ENCODE data around the gene ASB3.

ASB3 gene

GRCh38 chr2:53636109-53636508 lies 150.6 kb downstream of the ASB3 start:
- TF ChIP-seq CTCF (IDR thresholded peaks at IDR 0.05; ENCODE audit: borderline replicate concordance, control extremely low read depth, extremely low read depth, insufficient read depth, missing control alignments) = no peak
- in situ Hi-C loops (cut with MboI; ENCODE audit: low sequenced_read_pairs, unreplicated experiment) = no loop called here
- DNase-seq (ENCODE audit: low spot score) = no peak

DNA sequence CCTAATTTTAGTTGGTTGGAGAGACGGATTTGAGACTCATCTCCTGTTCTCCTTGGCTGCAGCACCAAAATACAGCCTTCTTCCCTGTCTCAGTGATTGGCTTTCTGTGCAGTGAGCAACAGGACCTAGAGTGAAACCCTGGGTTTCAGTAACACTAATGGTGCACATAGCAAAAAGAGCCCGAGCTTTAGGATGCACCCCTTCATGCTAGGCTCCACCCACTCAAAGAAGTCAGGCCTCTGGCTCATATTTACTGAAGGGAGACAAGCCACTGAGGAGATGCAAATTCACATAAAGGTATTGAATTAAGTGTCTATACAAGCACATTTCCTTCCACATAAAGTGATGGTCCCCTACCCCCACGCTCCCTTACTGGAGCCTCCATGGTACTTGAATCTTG lies 151.1 kb downstream of the ASB3 start:
- no peak for DNase-seq (ENCODE audit: low spot score)
- in situ Hi-C loops (cut with MboI; ENCODE audit: low sequenced_read_pairs, unreplicated experiment) = no loop called here
- no peak for TF ChIP-seq CTCF (IDR thresholded peaks at IDR 0.05; ENCODE audit: borderline replicate concordance, control extremely low read depth, extremely low read depth, insufficient read depth, missing control alignments)

DNA sequence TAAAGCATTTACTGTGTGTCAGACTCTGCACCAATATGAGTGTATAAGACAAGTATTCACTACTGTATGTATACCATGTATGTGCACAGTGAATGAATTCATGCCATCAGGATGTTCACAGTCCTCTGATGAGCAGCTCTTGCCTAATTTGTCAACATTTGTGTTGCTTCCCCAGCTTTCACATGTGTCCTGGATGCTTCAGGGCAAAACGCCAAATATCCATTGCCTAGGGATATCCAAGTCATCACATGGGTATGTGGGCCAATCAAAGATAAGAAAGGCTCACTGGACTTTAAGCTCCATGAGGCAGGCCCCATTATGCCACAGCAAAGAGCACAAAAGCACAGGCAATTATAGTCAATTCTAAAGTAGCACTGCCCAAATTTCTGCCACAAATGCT lies 153.3 kb downstream of the ASB3 start:
- in situ Hi-C loops (cut with MboI; ENCODE audit: low sequenced_read_pairs, unreplicated experiment) = no loop called here
- DNase-seq (ENCODE audit: low spot score) = no peak
- TF ChIP-seq CTCF (IDR thresholded peaks at IDR 0.05; ENCODE audit: borderline replicate concordance, control extremely low read depth, extremely low read depth, insufficient read depth, missing control alignments) = no peak

DNA sequence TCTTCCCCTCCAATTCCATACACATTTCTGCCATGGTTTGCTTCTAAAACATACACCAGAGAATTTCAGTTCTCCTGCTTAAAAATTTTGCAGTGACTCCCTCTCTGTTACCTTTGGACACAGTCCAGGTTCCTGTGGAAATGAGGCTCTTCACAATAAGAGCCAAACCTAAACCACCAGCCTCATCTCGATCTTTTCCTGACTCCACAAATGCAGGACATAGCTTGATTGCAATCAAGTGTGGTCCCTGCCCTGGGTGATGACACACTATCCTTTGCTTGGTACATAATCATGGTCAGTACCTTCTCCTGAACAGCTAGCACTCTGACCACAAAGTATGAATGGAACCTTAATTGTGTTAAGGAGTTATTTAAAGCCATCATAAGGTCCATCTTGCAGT lies 154.0 kb downstream of the ASB3 start:
- DNase-seq (ENCODE audit: low spot score) = no peak
- no peak for TF ChIP-seq CTCF (IDR thresholded peaks at IDR 0.05; ENCODE audit: borderline replicate concordance, control extremely low read depth, extremely low read depth, insufficient read depth, missing control alignments)
- in situ Hi-C loops (cut with MboI; ENCODE audit: low sequenced_read_pairs, unreplicated experiment) = no loop called here

DNA sequence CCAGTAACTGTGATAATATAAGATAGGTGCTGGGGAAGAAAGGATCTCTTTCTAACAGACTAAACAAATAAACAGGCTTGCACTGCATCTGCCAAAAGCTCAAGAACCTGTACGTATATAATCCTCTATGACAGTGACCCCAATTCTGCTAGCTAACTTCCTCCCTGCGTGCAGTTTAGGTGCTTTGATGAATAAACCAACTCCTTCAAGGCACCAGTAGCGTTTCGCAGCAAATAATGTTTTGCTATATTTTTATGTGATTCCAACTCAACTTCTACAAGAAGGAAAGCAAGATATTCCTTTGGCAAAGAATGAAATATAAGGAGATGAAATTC lies 154.7 kb downstream of the ASB3 start:
- no peak for DNase-seq (ENCODE audit: low spot score)
- in situ Hi-C loops (cut with MboI; ENCODE audit: low sequenced_read_pairs, unreplicated experiment) = no loop called here

GRCh38 chr2:53631313-53632125 lies 155.2 kb downstream of the ASB3 start:
- TF ChIP-seq CTCF (IDR thresholded peaks at IDR 0.05; ENCODE audit: borderline replicate concordance, control extremely low read depth, extremely low read depth, insufficient read depth, missing control alignments) = no peak
- no peak for DNase-seq (ENCODE audit: low spot score)
- in situ Hi-C loops (cut with MboI; ENCODE audit: low sequenced_read_pairs, unreplicated experiment) = no loop called here

More for the DNA sequence above, 154.7 kb downstream of the ASB3 start:
- TF ChIP-seq CTCF (IDR thresholded peaks at IDR 0.05; ENCODE audit: borderline replicate concordance, control extremely low read depth, extremely low read depth, insufficient read depth, missing control alignments) = no peak
